Stomach (tissue), 9 donors: ENCODE data around the gene RAPGEF1. TPM values are rescaled to one million over a fixed set of nuclear protein-coding genes. Genes with fewer than 3 reads are reported as not detected.

Experiments used
- DNase-seq, 2 donors: peaks; one replicate each; pipeline versions ENCODE4 v3.0.0 to v3.0.0-alpha.2; 2013 to 2019
- H3K27ac ChIP-seq, 5 donors: fragments of 200-600 bp in 4 of 5; sonication (generic) in 4 of 5; one replicate each; pipeline ENCODE4 v1.5.1; 2013 to 2019; ENCODE audit warnings: mild to moderate bottlenecking in 1 of 5, moderate library complexity in 1 of 5
- H3K27me3 ChIP-seq, 3 donors: fragments of 200-600 bp; sonication (generic); one replicate each; pipeline ENCODE4 v1.5.1; 2017 to 2019; ENCODE audit warnings: mixed run types in 1 of 3
- H3K36me3 ChIP-seq, 4 donors: fragments of 200-600 bp; sonication (generic); 1 replicate in 3 of 4; 2 replicates in 1 of 4; pipeline ENCODE4 v1.5.1; 2016 to 2019
- H3K4me1 ChIP-seq, 4 donors: fragments of 200-600 bp; sonication (generic); one replicate each; pipeline ENCODE4 v1.5.1; 2016 to 2019
- H3K4me3 ChIP-seq, 4 donors: fragments of 200-600 bp; sonication (generic) in 3 of 4; one replicate each; pipeline ENCODE4 v1.5.1; 2016 to 2019; ENCODE audit warnings: mild to moderate bottlenecking in 1 of 4
- H3K9me3 ChIP-seq, 4 donors: fragments of 200-600 bp; sonication (generic); one replicate each; pipeline ENCODE4 v1.5.1; 2016 to 2019
- EP300 ChIP-seq: sonication (generic); formaldehyde crosslinking; IDR thresholded peaks from one replicate; pipeline ENCODE4 v1.6.1; 2017; ENCODE audit warnings: antibody characterized with exemption
- POLR2A ChIP-seq, 4 donors: fragments of 450-650 bp; IDR thresholded peaks; one replicate each; pipeline ENCODE4 v1.6.1; 2016; ENCODE audit warnings: antibody characterized with exemption in 4 of 4, control low read depth in 2 of 4, mild to moderate bottlenecking in 1 of 4, moderate library complexity in 1 of 4
- POLR2AphosphoS5 ChIP-seq, 3 donors: sonication (generic); formaldehyde crosslinking; IDR thresholded peaks; one replicate each; pipeline ENCODE4 v1.6.1; 2016; ENCODE audit warnings: antibody characterized with exemption in 3 of 3
- WGBS, 5 donors: extraction: QIAGEN DNeasy Blood & Tissue Kit in 3 of 5; methylation state at CpG; one replicate each; pipeline versions ENCODE4 v1.1.5 to v1.1.7; 2013 to 2018; 5-methylcytosine and 5-hydroxymethylcytosine counted together
- intact Hi-C: fragments of 100-400 bp; cut with DNase I; formaldehyde crosslinking; loops from one replicate; pipeline ENCODE4 v1.15.1; 2023; ENCODE audit warnings: low total_unique reads
- polyA plus RNA-seq, 3 donors: library from polyadenylated mRNA; stranded (reverse); fragments of 200-250 nt; gene quantifications; one replicate each; pipeline ENCODE4 v1.2.3, GENCODE V29; 2013
- total RNA-seq, 5 donors: library from RNA; depleted of rRNA; stranded (reverse); fragments of >200 nt; gene quantifications; one replicate each; pipeline versions ENCODE4 v1.1.0 to v1.2.3, GENCODE V29; 2014 to 2016
- TF ChIP-seq, protein P1 (sequence below), 7 experiments: fragments of 450-650 bp in 4 of 7; fragments of 200-600 bp in 3 of 7; sonication (generic) in 3 of 7; IDR thresholded peaks; one replicate each; pipeline ENCODE4 v1.5.1; 2016 to 2019; ENCODE audit warnings: antibody characterized with exemption in 7 of 7, control low read depth in 2 of 7, mild to moderate bottlenecking in 1 of 7
- donor health status: healthy with polysubstance abuse.
- donor health status: Bipolar disorder and iron deficiency.
- donor health status: healthy.

The RAPGEF1 gene
- total and polyA plus RNA-seq, 8 donors, result 8.4 to 84.6 (median 45.1) TPM

DNA sequence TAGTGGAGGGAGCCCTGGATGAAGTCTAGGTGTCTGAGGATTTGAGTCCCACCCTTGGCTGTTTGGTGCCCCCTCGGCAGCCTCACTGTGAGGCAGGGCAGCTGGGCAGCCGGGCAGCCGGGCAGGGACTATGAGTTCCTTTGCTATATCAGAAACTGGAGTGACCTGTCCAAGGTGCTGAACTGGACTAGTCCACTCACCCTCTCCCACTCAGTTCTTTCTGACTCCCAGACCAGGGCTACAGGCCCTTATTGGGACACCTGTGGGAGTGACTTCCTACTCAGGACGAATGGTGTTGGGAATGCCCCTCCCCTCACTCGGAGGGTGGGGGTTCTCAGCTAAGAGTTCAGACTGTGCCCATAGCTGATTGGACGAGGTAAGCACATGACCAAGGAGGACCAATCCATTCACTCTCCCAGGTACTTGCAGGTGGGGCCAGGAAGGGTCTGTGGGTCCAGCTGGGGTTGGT, 34.1 kb upstream of the RAPGEF1 start:
- Histone ChIP-seq H3K27me3 (peaks cover 0 to 44% (median 0%) of the 10 kb centered on the region in 3 donors), H3K36me3 (no peaks in the 10 kb centered on the region), H3K4me1 (no peaks in the 10 kb centered on the region), H3K4me3 (no peak overlapping the region), H3K9me3 (no peaks in the 10 kb centered on the region), H3K27ac (no peak overlapping the region)
- intact Hi-C loops, result no loop called here
- DNase-seq, result peak; percentile 30 to 89
- 15 to 25% (median 20%) methylated on average over 6 of the region's 6 CpGs for WGBS, 5 donors
- no peak for TF ChIP-seq EP300
- no peak for TF ChIP-seq POLR2AphosphoS5 (IDR thresholded peaks at IDR 0.05)
- TF ChIP-seq POLR2A (IDR thresholded peaks at IDR 0.05), result no peak
- TF ChIP-seq, protein P1, sequence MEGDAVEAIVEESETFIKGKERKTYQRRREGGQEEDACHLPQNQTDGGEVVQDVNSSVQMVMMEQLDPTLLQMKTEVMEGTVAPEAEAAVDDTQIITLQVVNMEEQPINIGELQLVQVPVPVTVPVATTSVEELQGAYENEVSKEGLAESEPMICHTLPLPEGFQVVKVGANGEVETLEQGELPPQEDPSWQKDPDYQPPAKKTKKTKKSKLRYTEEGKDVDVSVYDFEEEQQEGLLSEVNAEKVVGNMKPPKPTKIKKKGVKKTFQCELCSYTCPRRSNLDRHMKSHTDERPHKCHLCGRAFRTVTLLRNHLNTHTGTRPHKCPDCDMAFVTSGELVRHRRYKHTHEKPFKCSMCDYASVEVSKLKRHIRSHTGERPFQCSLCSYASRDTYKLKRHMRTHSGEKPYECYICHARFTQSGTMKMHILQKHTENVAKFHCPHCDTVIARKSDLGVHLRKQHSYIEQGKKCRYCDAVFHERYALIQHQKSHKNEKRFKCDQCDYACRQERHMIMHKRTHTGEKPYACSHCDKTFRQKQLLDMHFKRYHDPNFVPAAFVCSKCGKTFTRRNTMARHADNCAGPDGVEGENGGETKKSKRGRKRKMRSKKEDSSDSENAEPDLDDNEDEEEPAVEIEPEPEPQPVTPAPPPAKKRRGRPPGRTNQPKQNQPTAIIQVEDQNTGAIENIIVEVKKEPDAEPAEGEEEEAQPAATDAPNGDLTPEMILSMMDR (IDR thresholded peaks at IDR 0.05), result no peak

DNA sequence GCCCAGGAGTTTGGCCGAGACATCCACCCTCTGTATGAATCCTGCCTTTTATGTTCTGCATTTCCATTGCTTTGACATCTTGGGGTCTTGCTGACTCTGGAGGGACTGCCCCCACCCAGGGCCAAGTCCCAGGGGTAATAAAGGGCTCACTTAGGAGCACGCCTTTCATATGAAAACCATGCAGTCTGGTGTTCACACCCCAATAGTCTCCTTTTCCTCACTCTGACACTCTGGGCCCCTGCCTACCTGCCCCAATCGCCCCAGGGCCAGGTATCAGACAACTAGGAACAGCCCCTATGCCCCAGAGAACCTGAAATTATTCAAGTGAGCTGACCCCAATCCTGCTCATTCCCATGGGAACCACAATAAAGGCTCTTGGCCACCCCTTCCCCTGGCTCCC, 33.1 kb upstream of the RAPGEF1 start:
- intact Hi-C loops, result no loop called here
- no peaks in the 10 kb centered on the region for H3K9me3 ChIP-seq
- H3K4me1 ChIP-seq, result no peaks in the 10 kb centered on the region
- DNase-seq, result no peak
- H3K4me3 ChIP-seq, result no peak overlapping the region
- TF ChIP-seq, protein P1 (IDR thresholded peaks at IDR 0.05), result no peak
- TF ChIP-seq EP300, result no peak
- no peak for TF ChIP-seq POLR2A (IDR thresholded peaks at IDR 0.05)
- TF ChIP-seq POLR2AphosphoS5 (IDR thresholded peaks at IDR 0.05), result no peak
- no peak overlapping the region for H3K27ac ChIP-seq
- no peaks in the 10 kb centered on the region for H3K36me3 ChIP-seq
- WGBS, 5 donors, result 68 to 84% (median 76%) methylated on average over 3 of the region's 3 CpGs
- H3K27me3 ChIP-seq, result peaks cover 0 to 47% (median 0%) of the 10 kb centered on the region in 3 donors

DNA sequence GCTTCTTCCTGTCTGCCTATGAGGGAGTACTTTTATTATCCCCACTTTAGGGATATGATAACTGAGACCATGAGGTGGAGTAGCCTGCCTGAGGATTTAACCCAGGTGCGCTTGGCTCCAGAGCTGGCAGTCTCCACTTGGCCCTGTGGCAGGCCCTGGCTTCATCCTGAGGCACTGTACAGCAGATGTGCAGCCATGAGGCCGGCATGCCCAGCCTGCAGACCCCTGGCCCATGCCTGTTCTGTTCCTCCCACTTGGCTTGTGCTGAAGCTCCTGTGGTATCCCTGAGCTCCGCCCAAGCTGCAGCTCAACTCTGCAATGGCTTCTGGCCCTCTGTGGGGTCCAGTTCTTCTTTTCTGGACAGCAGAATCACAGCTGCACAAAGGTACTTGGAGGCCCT, 31.8 kb upstream of the RAPGEF1 start:
- intact Hi-C loops, result no loop called here
- TF ChIP-seq, protein P1 (IDR thresholded peaks at IDR 0.05), result no peak
- TF ChIP-seq POLR2AphosphoS5 (IDR thresholded peaks at IDR 0.05) (no peak), EP300 (no peak), POLR2A (IDR thresholded peaks at IDR 0.05) (no peak)
- H3K27ac ChIP-seq, result no peak overlapping the region

DNA sequence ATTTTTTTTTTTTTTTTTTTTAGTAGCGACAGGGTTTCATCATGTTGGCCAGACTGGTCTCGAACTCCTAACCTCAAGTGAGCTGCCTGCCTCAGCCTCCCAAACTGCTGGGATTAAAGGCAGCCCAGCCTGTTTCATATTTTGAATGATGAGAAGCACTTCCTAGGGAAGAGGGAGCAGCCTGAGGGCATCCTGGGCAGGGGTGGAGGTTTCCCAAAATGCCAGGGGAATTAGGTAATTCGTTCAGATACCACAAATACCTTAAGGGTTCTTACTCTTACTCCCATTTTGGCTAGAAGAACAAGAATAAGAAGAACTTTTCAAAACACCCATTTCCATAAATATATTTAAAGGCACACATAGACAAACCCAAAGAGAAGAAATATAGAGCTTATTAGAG, 29.5 kb upstream of the RAPGEF1 start:
- peaks cover 0 to 57% (median 5%) of the 10 kb centered on the region in 3 donors for H3K27me3 ChIP-seq
- intact Hi-C loops, result no loop called here
- TF ChIP-seq EP300 (no peak), POLR2A (IDR thresholded peaks at IDR 0.05) (no peak), POLR2AphosphoS5 (IDR thresholded peaks at IDR 0.05) (no peak)
- TF ChIP-seq, protein P1 (IDR thresholded peaks at IDR 0.05), result no peak
- no peak overlapping the region for H3K27ac ChIP-seq
- no peak for DNase-seq
- WGBS, 5 donors, result 38 to 56% (median 41%) methylated on average over 3 of the region's 3 CpGs
- no peaks in the 10 kb centered on the region for H3K9me3 ChIP-seq
- no peaks in the 10 kb centered on the region for H3K36me3 ChIP-seq
- H3K4me3 ChIP-seq, result no peak overlapping the region
- H3K4me1 ChIP-seq, result no peaks in the 10 kb centered on the region

More for the DNA sequence above, 31.8 kb upstream of the RAPGEF1 start:
- no peak for DNase-seq
- H3K27me3 ChIP-seq, result peaks cover 0 to 55% (median under 1%) of the 10 kb centered on the region in 3 donors
- H3K36me3 ChIP-seq, result no peaks in the 10 kb centered on the region
- H3K9me3 ChIP-seq, result no peaks in the 10 kb centered on the region
- no peak overlapping the region for H3K4me3 ChIP-seq
- 74 to 85% (median 78%) methylated on average over 3 of the region's 3 CpGs for WGBS, 5 donors
- no peaks in the 10 kb centered on the region for H3K4me1 ChIP-seq
